HL-60 (cell line): ENCODE results near the gene MRTO4.
"Not testable (repeated sequence)": the region's sequence is repeated elsewhere in the genome, so short reads cannot be mapped to it uniquely, and the experiment has no call there.

Experiments
- DNase-seq, 2 experiments: peaks; one replicate each; pipeline ENCODE4 v3.0.0-alpha.2; 2010 to 2020; ENCODE audit warnings: low read depth in 1 of 2, low spot score in 1 of 2
- H3K27ac ChIP-seq: fragments of 250-450 bp; sonication (Bioruptor Pico); replicated peaks from 2 replicates; pipeline ENCODE4 v1.5.1; 2020; ENCODE audit warnings: mild to moderate bottlenecking, moderate library complexity
- H3K27me3 ChIP-seq: fragments of 250-450 bp; sonication (Bioruptor Pico); 2 replicates; pipeline ENCODE4 v1.5.1; 2021; ENCODE audit warnings: mild to moderate bottlenecking, moderate library complexity; ENCODE audit not compliant: insufficient read depth, poor library complexity, severe bottlenecking
- H3K4me3 ChIP-seq: replicated peaks from 2 replicates; pipeline ENCODE4 v1.5.1; 2011; ENCODE audit warnings: mild to moderate bottlenecking, control low read depth, low read length; ENCODE audit not compliant: insufficient read depth
- CTCF ChIP-seq: IDR thresholded peaks from one replicate; pipeline ENCODE4 v1.5.1; 2011; ENCODE audit warnings: low read length, control low read depth, inconsistent platforms; ENCODE audit not compliant: insufficient read depth
- GABPA ChIP-seq: IDR thresholded peaks from 2 replicates; pipeline ENCODE4 v1.6.1; 2012; ENCODE audit warnings: low read depth
- POLR2AphosphoS5 ChIP-seq: IDR thresholded peaks from 2 replicates; pipeline ENCODE4 v1.6.1; 2012; ENCODE audit warnings: low read depth
- SPI1 ChIP-seq: IDR thresholded peaks from 2 replicates; pipeline ENCODE4 v1.6.1; 2012; ENCODE audit warnings: low read depth, mild to moderate bottlenecking, borderline replicate concordance
- TF ChIP-seq, protein P1 (sequence below): IDR thresholded peaks from 2 replicates; pipeline ENCODE4 v1.6.1; 2012; ENCODE audit warnings: low read depth; ENCODE audit not compliant: insufficient replicate concordance

The MRTO4 gene

DNA sequence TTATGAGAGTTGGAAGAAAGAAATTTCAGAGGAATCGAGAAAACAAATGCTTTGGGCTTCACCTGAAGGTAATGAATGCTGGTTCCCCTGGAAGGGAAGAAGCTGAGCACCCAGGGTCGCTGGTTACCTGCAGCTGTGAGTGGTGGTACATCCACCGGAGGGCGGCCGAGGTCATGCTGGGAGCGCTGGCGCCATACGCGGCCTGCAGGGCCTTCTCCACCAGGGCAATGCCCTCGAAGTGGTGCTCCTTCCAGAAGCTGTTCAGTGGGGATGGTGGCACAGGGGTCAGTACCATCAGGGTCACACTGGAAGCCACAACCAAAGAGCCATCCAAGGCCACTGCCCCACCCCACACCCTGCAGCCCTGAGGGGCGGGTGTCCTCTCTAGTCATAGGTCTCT lies 16.8 kb downstream of the MRTO4 start:
- Histone ChIP-seq H3K27me3 (peaks cover under 1% of the 10 kb centered on the region), H3K27ac (no peak overlapping the region), H3K4me3 (no peak overlapping the region)
- TF ChIP-seq GABPA (no peak), SPI1 (no peak), CTCF (no peak), POLR2AphosphoS5 (no peak)
- TF ChIP-seq, protein P1, sequence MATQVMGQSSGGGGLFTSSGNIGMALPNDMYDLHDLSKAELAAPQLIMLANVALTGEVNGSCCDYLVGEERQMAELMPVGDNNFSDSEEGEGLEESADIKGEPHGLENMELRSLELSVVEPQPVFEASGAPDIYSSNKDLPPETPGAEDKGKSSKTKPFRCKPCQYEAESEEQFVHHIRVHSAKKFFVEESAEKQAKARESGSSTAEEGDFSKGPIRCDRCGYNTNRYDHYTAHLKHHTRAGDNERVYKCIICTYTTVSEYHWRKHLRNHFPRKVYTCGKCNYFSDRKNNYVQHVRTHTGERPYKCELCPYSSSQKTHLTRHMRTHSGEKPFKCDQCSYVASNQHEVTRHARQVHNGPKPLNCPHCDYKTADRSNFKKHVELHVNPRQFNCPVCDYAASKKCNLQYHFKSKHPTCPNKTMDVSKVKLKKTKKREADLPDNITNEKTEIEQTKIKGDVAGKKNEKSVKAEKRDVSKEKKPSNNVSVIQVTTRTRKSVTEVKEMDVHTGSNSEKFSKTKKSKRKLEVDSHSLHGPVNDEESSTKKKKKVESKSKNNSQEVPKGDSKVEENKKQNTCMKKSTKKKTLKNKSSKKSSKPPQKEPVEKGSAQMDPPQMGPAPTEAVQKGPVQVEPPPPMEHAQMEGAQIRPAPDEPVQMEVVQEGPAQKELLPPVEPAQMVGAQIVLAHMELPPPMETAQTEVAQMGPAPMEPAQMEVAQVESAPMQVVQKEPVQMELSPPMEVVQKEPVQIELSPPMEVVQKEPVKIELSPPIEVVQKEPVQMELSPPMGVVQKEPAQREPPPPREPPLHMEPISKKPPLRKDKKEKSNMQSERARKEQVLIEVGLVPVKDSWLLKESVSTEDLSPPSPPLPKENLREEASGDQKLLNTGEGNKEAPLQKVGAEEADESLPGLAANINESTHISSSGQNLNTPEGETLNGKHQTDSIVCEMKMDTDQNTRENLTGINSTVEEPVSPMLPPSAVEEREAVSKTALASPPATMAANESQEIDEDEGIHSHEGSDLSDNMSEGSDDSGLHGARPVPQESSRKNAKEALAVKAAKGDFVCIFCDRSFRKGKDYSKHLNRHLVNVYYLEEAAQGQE, result no peak
- DNase-seq, result no peak

DNA sequence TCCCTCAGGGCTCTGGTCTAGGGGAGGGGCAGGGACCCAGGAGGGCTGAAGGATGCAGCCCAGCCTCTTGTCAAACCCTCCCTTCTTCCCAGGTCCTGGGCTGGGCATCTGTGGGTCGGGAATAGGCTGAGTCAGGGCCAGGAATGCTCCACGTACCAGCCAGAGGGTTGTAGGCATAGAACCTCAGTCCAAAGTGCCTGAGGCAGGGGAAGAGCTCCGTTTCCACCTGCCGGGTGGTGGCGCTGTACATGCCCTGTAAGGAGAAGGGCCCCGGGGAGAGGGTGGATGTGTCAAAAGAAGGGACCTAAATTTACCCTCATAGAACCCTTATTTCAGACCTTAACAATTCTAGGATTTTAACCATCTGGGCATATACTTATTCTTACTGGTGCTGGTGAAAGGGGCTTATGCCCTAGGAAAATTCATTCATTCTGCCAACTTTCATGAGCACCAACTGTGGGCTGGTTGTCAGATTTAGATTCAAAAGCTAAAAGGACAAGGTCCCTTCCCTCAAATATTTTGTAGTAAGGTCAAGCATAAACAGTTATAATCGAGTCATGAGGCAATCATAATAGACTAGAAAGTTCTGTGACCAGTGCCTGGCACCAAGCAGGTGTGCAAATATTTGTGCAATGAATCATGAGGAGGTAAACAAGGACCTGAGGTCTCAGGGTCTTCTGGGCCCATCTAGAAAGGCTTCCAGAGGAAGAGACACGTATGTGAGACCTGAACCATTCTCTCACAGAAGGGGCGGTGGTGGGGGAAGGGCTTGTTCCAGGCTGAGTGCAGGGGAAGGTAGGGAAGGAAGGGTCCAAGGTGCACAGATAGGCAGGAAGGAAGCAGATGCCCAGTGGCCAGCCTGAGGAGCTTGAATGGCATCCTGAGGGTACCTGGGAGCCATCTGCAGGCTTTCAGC lies 18.1 kb downstream of the MRTO4 start:
- H3K27me3 ChIP-seq, H3K27ac ChIP-seq, H3K4me3 ChIP-seq, DNase-seq: not testable (repeated sequence)

DNA sequence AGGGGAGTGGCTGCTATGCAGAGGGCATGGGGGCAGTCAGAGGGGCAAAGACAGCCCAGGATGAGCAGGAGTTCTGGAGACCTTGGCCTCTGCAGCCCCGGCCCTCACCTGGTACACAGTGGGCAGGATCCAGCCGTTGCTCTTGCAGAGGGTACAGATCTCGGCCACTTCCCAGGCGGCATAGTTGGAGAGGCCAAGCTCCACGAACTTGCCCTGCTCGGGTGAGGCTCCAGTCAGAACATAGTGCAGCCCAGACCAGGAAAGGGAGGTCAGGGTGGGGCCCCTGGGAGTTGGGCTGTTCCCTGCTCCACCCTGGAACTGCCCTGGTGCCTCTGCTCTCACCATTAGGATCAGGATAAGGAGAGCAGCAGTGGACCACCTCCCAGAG lies 18.7 kb downstream of the MRTO4 start:
- not testable (repeated sequence) for H3K4me3 ChIP-seq, H3K27ac ChIP-seq, DNase-seq
- peaks cover 12% of the 10 kb centered on the region for H3K27me3 ChIP-seq

DNA sequence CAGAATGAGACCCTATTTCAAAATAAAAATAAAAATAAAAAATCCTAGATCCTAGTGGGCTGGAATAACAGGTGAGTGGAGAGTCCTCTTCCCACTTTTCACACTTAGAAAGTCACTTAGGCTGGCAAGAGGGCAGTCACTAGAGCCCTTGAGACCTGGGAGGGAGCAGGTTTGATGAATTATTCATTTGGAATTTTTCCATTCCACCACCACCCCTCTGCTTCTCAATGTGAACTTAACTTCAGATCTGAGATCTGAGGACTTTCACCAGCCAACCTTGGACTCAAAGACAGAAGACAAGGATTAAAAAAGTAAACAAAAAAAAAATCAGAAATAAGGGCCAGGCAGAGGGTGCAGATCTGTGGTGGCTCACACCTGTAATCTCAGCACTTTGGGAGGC lies 20.5 kb downstream of the MRTO4 start:
- Histone ChIP-seq H3K4me3 (no peak overlapping the region), H3K27ac (no peak overlapping the region), H3K27me3 (peaks cover 12% of the 10 kb centered on the region)
- DNase-seq, result no peak
- TF ChIP-seq, protein P1, result no peak
- no peak for TF ChIP-seq GABPA

- Histone ChIP-seq H3K27ac (no peak overlapping the region), H3K4me3 (no peak overlapping the region), H3K27me3 (peaks cover 12% of the 10 kb centered on the region)
- TF ChIP-seq SPI1 (no peak), CTCF (no peak), POLR2AphosphoS5 (no peak), GABPA (no peak)
- TF ChIP-seq, protein P1, result no peak
- no peak for DNase-seq
Observed at GRCh38 chr1:19273106-19273843, 21.7 kb downstream of the MRTO4 start.

- H3K27ac ChIP-seq, H3K4me3 ChIP-seq, DNase-seq: not testable (repeated sequence)
- peaks cover 12% of the 10 kb centered on the region for H3K27me3 ChIP-seq
Observed at GRCh38 chr1:19273844-19274531, 22.4 kb downstream of the MRTO4 start.
